Measurements from ENCODE around the gene OBSCN.
"Not testable (repeated sequence)": the region's sequence is repeated elsewhere in the genome, so short reads cannot be mapped to it uniquely, and the experiment has no call there.

The OBSCN gene

GRCh38 chr1:228212966-228213844 is 5.4 kb downstream of the OBSCN start:
- peak; percentile 93 for DNase-seq

- DNase-seq, result no peak
Observed at GRCh38 chr1:228213917-228214808, 6.3 kb downstream of the OBSCN start.

- no peak for DNase-seq
Observed at GRCh38 chr1:228214921-228215662, 7.2 kb downstream of the OBSCN start.

- no peak for DNase-seq
Observed at GRCh38 chr1:228215663-228216116, 7.8 kb downstream of the OBSCN start.

- no peak for DNase-seq
Observed at GRCh38 chr1:228216371-228217320, 8.8 kb downstream of the OBSCN start.

- no peak for DNase-seq
Observed at GRCh38 chr1:228217551-228218344, 9.9 kb downstream of the OBSCN start.

- no peak for DNase-seq
Observed at GRCh38 chr1:228218513-228219244, 10.8 kb downstream of the OBSCN start.

- no peak for DNase-seq
Observed at GRCh38 chr1:228219245-228219961, 11.6 kb downstream of the OBSCN start.

- DNase-seq, result no peak
Observed at GRCh38 chr1:228219962-228220780, 12.3 kb downstream of the OBSCN start.

GRCh38 chr1:228221097-228221496 is 13.3 kb downstream of the OBSCN start:
- DNase-seq, result not testable (repeated sequence)

- no peak for DNase-seq
Observed at GRCh38 chr1:228222548-228222947, 14.7 kb downstream of the OBSCN start.

GRCh38 chr1:228224198-228225164 is 16.6 kb downstream of the OBSCN start:
- DNase-seq, result no peak

- DNase-seq, result no peak
Observed at GRCh38 chr1:228225165-228225710, 17.4 kb downstream of the OBSCN start.

- no peak for DNase-seq
Observed at GRCh38 chr1:228225740-228226139, 17.9 kb downstream of the OBSCN start.

GRCh38 chr1:228226141-228226874 is 18.5 kb downstream of the OBSCN start:
- no peak for DNase-seq

Measured in activated CD4-positive, alpha-beta T cell treated with anti-CD3 and anti-CD28 coated beads for 48 hours (primary cell).